GM18867 (cell line): ENCODE results near the gene EVA1A.

Experiments
- ATAC-seq: cut with Tn5 transposase; IDR thresholded peaks from one replicate; pipeline ENCODE4 v1.9.1; 2021; ENCODE audit warnings: mild to moderate bottlenecking, moderate library complexity; ENCODE audit not compliant: unreplicated experiment

Gene EVA1A

DNA sequence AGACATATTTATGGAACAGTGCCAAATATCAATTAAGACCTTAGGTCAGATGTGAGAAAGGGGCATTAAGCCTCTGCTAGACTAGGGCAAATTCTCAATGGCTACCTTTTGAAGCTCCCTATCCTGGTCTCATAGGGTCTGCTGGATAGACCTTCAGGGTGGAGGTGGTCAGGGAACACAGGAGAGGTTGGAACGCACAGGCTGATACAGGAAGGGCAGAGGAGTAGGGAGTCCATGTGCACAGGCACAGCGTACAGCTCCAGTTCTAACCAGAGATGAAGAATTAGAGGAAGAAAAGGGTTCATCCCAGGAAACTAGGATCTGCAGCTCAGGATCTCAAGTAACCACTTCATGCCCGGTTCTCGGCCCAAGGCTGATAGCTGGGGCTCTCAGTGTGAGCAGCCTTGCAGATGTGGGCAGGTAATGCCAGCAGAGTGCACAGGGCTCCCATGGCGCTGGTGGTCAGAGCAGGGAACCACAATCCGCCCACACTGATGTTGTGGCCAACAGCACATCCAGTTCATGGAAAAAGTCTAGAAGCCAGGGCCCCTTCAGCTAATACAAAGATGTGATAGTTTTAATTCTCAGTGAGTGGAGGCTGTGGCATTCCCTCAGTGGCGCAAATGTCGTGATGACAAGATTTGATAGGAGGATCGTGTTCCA is 3.4 kb upstream of the EVA1A start:
- no peak for ATAC-seq

DNA sequence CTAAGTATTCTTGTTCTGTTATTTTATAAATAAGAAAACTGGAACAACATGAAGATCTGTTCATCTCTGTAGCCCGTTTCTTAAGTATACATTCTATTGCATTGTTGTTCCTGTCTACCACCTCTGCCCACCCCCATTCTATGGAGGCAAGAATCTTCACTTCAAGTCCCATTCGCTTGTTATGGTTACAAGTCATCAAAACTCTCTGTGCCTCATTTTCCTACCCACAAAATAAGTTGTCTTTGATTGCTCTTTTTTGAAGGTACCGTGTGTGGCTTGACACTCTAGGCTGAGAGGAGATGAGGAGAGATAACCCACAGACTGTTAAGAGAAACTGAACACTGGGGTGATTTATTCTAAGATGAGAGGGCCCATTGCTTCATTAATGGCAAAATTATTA is 2.9 kb upstream of the EVA1A start:
- ATAC-seq, result no peak

DNA sequence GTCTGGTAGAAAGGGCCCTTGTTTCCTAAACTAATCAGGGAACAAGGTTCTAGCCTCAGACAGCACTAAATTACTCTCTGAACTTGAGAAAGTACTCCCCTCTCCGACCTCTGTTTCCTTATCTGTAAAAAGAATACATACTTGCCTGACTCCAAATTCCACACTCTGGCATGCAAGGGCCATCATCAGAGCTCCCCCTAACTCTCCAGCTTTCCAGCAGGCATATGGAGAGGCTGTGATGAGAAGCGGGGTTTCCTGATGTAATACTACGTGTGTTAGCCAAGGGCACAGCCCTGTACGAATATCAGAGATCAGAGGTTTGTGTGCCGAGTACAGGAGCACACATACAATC is 1.8 kb upstream of the EVA1A start:
- ATAC-seq, result no peak

DNA sequence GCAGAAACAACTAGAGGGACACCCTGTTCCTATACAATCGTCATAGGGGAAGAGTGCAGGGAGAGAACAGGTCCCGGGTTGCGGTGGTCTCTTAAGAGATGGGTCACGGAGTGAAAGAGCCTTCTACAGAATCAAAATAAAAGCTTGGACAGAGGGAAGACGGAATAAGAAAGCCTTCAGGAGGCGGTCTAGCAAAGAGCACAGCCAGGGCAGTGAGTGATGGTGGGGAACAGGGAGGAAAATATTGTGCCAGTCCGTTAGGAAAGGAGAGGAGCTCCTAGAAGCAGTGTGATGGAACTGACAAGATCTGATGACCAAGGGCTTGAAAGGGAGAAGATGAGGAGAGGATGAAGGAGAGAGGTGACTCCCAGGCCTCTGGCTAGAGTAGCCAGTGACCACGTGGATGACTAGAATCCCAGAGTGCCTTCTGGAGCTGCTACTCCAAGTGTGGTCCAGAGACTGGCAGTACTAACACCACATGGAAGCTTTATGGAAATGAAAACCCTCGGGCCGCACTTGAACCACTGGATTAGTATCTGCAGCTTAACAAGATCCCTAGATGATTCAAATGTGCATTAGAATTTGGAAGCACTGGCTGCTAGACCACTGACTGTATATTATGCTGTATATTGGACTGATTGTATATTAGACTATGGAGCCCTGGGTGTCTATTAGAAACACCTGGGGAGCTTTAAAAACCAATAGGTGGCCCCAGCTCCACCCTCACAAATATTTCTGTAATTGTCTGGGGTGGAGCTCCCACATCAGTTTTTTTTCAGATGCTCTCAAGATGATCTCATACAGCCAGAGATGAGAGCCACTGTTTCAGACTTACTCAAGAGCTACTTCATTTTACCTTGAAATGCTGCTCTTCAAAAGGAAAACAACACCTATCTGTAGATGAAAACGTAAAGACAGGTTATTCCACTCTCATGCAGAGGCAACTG is 1.1 kb upstream of the EVA1A start:
- no peak for ATAC-seq

DNA sequence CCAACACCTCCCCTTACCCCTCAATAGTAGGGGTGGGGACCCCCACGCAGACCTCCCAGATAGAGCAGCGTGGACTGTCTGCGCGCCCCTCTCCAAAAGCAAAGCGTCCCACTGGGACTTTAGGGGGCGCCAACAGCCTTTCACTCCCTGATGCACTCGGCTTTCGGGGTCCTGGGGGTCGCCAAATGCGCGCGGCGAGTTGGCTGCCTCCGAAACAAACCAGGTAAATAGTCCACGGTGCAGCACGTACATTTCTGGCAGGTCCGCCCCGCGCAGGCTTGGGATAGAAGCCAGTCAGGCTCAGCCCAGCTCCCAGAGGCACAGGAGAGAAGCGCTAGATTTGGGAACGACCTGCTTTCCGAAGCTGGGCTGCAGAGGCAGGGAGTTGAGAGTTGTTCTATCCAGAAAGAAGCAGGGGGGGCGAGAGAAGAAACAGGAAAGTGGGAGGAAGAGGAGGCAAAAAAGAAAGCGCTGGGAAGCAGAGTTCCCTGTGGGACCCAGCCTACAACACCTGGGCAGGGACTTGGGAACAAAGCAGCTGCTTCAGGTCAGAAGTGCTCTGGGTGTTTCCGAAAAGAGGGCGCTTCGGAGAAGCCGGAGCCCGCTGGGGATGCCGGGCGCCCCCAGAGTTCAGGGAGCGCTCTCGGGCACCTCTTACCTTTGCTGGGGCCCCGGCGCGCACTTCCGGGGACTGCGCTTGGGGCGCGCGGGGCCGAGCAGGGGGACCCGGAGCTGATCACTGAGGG is 544 bp downstream of the EVA1A start:
- ATAC-seq, result no peak

DNA sequence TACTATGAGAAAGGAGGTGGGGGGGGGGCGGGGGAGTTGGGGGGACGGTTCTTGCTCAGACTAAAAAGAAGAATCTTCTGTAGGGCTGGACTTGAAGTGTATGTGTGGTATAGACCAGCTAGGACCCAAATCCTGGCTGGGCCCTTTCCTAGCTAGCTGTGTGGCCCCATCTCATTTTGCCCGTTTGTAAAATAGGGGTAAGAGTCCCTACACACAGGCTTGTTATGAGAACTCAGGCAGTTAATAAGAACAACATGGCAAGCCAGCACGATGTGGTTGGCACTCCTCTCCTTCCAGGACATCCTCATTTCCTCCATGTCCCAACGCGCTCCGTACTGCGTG is 1.1 kb downstream of the EVA1A start:
- no peak for ATAC-seq

DNA sequence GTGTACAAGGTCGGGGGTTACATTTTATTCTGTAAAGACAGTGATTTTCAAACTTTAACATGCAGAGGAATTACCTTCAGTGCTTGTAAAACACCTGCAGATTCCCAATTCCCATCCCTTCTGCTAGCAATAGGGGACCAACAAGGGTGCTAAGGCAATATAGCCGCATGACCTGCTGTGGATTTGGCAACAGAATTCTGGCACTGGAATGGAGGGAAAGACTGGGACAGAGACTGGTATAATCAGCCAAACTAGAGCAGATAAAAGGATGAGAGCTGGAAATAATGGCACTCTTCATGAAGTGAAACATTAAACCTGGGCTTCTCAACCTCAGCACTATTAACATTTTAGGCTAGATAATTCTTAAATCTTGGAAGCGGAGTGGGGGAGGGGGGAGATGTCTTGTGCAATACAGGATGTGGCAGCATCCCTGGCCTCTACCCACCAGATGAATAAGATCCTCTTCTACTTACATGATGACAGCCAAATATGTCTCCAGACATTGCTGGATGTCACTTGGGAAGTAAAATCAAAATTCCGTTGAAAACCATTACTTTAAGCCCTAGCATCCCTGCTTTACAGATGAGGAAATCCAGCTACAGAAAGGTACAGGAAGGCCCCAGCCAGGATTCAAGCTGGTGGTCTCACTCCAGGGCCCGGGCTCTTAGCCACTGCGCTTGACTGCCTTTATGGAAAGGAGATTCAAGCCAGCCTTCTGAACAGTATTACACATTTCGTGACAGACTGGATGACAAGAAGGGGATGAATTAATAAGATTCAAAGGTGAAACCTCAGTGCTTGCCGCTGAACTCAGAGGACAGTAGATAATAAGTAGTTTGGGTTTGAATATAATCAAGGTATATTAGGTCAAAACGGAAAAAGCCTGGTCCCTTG is 1.7 kb downstream of the EVA1A start:
- ATAC-seq, result no peak

DNA sequence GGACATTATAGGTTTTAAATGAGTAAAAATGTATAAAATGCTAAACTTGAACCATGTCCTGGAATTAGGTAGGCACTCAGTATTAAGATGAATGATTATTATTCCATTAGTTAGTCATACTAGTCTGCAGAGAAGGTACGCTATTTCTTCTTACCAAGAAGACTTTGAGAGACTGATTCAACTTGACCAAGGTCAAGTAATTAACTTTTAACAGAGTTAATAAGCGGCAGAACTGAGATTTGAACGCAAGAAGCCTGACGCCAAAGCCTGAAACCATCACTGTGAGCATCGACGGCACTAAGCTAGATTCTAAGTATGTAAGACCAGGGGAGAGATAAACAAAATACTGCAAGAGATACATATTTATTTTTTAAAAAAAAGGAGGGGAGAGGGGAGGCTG is 2.6 kb downstream of the EVA1A start:
- no peak for ATAC-seq

DNA sequence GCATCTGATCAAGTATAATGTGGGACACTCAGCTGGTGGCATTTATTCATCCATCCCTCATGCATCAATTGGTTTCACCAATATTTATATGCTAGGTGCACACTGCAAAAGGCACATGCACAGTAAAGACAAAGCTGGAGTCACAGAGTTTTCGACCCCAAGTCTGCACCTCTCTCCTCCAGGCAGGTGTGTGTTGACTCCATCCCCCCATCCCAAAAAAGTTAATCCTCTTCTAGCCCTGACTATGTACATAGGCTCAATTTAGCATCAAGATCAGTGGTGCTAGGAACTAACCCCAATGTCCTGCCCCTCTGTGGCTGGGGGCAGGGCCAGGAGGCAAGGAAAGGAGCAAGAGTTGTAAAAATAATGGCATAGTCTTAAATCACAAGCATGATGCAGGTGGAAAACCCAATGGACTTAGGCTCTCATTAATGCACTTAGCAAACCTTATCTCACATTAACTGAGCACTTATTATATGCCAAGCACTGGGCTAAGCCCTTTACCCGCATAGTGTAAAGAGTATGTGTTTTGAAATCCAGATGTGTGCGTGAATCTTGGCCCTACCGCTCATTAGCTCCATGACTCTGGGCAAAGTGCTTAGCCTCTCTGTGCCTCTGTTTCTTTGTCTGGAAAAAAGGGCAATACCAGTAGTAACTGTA is 3.1 kb downstream of the EVA1A start:
- no peak for ATAC-seq

DNA sequence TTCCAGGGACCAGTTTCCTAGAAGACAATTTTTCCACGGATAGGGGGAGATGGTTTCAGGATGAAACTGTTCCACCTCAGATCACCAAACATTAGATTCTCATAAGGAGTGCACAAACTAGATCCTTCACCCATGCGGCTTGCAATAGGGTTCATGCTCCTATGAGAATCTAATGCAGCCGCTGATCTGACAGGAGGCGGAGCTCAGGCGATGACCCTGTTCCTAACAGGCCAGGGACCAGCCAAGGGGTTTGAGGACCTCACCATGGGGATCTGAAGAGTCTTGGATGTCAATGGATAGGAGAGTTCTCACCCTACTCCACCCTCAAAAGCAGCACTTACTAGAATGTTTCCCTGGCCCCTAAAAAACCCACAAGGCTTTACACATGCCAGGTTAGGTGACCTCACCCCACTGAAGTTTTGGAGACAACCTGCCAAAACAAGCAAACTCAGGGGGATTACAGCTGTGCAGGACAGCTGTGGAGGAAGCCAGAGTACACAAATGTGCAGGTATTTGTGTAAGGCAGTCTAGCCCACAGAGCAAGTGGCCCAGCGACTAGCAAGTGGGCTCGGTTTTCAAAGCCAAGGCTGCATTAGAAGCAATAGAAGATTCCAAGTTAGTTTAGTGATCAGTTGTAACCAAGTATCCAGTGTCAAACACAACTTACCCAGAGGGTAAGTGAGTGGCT is 3.9 kb downstream of the EVA1A start:
- ATAC-seq, result no peak

DNA sequence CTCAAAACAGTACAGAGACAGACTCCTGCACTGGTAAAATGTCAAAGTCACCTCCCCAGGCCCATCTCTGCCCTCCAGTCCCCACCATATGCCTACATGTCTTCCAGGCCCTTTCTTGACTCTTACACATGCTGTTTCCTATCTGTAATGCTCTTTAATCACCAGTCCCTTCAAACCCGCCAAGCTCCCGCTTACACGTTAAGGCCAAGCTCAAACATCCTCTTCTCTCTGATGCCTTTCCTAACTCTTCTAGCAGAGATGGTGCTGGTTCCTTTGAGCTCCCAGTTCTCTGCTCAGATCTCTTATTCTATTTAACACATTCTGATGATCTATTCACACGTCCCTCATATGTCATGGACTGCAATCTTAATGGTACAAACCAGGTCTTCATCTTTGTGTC is 5.0 kb downstream of the EVA1A start:
- no peak for ATAC-seq

DNA sequence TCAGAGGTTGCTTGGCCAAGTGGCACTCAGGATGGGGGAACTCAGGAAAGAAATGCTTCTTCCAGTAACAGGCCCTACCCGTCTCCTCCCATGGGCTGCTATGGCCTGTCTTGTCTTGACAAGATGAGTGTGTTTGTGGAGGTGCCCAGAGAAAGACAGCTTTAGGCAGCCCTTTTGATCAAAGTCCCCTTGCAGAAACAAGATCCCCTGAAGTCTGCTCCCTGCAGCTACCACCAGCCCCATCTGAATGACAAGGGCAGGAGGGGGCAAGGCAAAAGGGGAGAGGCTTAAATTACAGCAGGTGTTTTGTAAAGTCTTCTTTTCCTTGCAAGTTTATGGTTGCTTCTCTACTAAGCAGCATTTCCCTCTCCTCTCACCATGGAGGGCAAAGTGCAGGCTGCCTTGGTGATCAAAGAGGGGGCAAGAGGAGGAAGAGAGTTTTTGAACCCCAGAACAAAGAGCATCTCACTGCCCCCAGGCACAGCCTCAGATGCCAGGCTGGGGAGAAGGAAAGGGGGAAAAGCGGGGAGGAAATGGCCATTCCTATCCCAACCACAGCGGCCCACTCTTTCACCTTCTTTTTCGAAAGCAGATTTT is 6.7 kb downstream of the EVA1A start:
- no peak for ATAC-seq

DNA sequence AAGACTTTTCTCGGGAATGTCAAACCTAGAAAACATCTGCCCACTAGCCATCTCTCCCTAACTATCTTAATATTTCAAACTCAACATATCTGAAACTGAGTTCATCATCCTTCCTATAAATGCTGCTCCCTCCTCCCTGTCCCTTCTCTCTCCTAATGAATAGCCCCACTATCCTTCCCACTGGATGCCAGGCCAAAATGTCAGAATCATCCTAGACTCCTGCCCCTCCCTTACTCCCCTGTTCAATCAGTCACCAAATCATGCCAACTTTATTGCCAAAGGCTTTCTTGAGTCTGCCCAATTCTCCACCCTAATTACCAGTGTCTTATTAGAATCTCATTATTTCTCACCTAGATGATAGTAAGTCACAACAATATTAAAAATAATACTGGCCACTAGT is 8.5 kb downstream of the EVA1A start:
- no peak for ATAC-seq

DNA sequence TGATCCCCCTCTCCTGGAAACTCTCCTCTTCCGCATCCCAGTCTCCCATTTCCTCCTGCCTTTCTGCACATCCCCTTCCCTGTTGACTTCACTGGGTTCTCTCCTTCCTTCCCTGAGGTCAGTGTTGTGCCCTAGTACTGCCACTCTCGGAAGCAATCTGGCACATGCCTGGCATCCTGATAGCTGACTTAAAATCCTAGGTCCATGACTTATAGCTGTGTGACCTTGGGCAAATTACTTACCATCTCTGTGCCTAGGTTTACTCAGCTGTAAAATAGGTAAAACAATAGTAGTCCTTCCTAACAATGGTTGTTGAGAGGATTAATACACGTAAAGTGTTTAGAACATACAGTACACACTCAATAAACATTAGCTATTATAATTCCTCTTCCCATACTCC is 9.3 kb downstream of the EVA1A start:
- no peak for ATAC-seq

DNA sequence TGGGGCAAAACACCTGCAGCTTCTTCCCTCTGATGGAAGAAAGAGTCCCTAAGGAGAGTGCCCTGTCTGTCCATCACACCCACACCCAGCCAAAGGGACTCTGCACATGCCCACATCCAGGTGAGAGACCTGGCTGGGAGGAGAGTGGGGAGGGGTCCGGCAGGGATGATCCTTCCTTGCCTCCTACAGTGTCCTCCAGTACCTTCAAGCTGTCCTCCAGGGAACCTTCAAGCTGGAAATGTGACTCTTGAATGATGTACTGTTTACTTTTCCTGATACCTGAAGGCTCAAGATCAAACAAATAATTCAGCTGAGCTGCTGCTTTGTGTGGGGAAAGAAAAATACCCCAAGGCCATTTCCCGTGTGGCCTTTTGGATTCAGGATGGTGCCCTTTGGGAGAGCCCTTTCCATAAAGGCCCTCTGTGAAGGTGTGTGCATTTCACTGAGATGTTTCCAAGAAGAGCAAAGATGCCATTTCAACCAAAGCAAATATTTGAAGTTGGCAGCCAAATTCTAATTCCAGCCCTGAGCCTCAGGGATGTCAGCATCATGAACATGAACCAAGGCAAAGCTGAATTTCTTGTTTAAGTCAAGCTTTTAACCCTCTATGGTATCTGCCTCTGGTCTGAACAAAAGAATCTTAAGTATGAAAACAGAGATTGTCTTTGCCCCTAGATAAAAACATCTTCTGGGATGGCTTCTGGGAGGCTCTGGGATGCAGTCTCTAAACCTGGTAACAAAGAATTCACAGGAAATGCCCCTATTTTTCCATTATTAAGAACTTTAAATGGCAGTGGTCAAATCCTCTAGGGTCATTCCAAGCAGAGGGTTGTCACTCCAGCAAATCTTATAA is 11.1 kb downstream of the EVA1A start:
- no peak for ATAC-seq

DNA sequence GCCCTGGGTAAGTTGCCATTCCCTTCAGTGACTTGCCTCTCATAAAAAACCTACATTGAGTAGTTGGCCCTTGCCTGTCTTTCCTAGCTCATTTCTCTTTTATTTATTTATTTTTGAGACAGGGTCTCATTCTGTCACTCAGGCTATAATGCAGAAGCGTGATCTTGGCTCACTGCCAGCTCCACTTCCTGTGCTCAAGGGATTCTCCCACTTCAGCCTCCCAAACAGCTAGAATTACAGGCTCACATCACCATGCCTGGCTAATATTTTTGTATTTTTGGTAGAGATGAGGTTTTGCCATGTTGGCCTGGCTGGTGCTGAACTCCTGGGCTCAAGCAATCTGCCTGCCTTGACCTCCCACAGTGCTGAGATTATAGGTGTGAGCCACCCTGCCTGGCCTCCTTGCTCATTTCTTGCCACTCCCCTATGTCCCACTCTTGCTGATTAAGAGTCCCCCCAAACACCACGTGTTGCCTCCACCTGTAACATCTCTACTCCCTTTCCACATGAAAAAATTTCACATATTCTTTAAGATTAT is 12.6 kb downstream of the EVA1A start:
- no peak for ATAC-seq

DNA sequence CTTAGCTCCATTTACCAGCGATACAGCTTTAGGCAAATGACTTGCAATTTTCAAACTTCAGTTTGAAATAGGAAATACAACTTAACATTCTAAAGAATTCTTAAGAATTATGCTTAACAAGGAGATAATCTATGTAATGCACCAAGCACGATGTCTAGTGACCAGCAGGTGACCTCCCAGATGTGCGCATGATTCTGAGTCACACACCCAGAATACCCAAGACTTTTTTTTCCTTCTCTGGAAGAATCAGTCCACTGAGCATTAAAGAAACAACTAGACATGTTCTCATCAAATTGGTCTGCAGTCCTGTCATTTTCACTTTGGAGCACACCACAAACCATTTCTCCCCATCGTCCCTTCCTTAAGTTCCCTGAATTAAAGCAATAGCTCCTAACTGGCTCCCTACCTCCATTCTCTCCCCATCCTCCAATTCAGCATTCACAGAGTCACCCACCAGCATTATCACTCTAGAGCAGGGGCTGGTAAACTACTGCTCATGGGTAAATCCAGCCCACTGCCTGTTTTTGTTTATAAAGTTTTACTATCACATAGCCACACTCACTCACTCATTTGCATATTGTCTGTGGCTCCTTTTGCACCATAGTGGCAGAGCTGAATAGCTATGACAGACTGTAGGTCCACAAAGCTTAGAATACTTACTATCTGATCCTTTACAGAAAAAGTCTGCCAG is 13.2 kb downstream of the EVA1A start:
- no peak for ATAC-seq

DNA sequence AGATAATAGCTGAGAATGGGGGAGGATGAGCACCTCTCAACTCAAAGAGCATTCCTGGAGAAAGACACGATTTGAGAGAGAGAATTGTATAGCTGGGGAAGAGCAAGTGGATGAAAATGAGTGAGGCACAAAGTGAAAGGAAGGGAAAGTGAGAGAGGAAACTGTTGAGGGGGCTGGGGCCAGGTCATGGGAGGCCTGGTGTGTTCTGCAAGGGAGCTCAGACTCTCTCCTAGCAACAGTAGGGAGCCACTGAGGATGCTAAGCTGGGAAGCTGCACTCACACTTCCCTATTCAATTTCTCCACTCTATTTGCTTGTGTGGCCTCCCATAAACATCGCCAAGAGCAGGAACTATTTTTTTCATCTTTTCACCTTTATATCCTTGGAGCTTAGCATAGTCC is 14.8 kb downstream of the EVA1A start:
- no peak for ATAC-seq
